ENCODE results near the gene ZNF280B. TPM values are rescaled to one million over a fixed set of nuclear protein-coding genes. Genes with fewer than 3 reads are reported as not detected.

Gene ZNF280B
- total and polyA plus RNA-seq, 2 experiments from 2014 or later: 5.5 to 6.7 TPM

DNA sequence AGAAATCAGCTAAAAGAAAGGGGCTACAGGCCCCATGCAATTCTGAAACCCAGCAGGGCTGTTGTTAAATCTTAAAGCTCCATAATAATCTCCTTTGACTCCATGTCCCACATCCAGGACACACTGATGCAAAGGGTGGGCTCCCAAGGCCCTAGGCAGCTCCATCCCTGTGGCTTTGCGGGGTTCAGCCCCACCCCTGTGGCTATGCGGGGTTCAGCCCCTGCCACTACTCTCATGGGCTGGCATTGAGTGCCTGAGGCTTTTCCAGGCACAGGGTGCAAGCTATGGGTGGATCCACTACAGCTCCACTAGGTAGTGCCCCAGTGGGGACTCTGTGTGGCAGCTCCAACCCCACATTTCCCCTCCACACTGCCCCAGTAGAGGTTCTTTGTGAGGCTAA lies 20.2 kb upstream of the ZNF280B start (continued):
- TF ChIP-seq, protein P1, sequence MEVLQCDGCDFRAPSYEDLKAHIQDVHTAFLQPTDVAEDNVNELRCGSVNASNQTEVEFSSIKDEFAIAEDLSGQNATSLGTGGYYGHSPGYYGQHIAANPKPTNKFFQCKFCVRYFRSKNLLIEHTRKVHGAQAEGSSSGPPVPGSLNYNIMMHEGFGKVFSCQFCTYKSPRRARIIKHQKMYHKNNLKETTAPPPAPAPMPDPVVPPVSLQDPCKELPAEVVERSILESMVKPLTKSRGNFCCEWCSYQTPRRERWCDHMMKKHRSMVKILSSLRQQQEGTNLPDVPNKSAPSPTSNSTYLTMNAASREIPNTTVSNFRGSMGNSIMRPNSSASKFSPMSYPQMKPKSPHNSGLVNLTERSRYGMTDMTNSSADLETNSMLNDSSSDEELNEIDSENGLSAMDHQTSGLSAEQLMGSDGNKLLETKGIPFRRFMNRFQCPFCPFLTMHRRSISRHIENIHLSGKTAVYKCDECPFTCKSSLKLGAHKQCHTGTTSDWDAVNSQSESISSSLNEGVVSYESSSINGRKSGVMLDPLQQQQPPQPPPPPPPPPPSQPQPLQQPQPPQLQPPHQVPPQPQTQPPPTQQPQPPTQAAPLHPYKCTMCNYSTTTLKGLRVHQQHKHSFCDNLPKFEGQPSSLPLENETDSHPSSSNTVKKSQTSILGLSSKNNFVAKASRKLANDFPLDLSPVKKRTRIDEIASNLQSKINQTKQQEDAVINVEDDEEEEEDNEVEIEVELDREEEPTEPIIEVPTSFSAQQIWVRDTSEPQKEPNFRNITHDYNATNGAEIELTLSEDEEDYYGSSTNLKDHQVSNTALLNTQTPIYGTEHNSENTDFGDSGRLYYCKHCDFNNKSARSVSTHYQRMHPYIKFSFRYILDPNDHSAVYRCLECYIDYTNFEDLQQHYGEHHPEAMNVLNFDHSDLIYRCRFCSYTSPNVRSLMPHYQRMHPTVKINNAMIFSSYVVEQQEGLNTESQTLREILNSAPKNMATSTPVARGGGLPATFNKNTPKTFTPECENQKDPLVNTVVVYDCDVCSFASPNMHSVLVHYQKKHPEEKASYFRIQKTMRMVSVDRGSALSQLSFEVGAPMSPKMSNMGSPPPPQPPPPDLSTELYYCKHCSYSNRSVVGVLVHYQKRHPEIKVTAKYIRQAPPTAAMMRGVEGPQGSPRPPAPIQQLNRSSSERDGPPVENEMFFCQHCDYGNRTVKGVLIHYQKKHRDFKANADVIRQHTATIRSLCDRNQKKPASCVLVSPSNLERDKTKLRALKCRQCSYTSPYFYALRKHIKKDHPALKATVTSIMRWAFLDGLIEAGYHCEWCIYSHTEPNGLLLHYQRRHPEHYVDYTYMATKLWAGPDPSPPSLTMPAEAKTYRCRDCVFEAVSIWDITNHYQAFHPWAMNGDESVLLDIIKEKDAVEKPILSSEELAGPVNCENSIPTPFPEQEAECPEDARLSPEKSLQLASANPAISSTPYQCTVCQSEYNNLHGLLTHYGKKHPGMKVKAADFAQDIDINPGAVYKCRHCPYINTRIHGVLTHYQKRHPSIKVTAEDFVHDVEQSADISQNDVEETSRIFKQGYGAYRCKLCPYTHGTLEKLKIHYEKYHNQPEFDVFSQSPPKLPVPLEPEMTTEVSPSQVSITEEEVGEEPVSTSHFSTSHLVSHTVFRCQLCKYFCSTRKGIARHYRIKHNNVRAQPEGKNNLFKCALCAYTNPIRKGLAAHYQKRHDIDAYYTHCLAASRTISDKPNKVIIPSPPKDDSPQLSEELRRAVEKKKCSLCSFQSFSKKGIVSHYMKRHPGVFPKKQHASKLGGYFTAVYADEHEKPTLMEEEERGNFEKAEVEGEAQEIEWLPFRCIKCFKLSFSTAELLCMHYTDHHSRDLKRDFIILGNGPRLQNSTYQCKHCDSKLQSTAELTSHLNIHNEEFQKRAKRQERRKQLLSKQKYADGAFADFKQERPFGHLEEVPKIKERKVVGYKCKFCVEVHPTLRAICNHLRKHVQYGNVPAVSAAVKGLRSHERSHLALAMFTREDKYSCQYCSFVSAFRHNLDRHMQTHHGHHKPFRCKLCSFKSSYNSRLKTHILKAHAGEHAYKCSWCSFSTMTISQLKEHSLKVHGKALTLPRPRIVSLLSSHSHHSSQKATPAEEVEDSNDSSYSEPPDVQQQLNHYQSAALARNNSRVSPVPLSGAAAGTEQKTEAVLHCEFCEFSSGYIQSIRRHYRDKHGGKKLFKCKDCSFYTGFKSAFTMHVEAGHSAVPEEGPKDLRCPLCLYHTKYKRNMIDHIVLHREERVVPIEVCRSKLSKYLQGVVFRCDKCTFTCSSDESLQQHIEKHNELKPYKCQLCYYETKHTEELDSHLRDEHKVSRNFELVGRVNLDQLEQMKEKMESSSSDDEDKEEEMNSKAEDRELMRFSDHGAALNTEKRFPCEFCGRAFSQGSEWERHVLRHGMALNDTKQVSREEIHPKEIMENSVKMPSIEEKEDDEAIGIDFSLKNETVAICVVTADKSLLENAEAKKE (CRISPR knock-in tag; IDR thresholded peaks at IDR 0.05): no peak

DNA sequence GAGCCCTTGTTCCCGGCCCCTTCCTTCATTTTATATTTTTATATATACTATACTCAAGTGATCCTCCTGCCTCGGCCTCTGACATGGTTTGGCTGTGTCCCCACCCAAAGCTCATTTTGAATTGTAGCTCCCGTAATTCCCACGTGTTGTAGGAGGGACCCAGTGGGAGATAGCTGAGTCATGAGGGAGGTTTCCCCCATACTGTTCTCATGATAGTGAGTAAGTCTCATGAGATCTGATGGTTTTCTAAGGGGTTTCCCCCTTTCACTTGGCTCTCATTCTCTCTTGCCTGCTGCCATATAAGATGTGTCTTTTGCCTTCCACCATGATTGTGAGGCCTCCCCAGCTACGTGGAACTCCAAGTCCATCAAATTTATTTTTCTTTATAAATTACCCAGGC lies 18.8 kb upstream of the ZNF280B start:
- H3K27ac Mint-ChIP-seq: no peak overlapping the region
- no peaks in the 10 kb centered on the region for H3K36me3 ChIP-seq (ENCODE audit: insufficient read depth)
- no peak overlapping the region for H3K4me2 ChIP-seq
- H3K36me3 Mint-ChIP-seq (ENCODE audit: low read depth): no peaks in the 10 kb centered on the region
- no peaks in the 10 kb centered on the region for H3K4me1 ChIP-seq (ENCODE audit: insufficient read depth)
- H3K27me3 ChIP-seq (ENCODE audit: insufficient read depth): peaks cover 99% of the 10 kb centered on the region
- peaks cover 3% of the 10 kb centered on the region; the same call in 1 of the 2 replicates for H3K9me2 ChIP-seq (ENCODE audit: insufficient read depth)
- H3K4me3 Mint-ChIP-seq: no peak overlapping the region
- no peaks in the 10 kb centered on the region for H4K20me1 ChIP-seq (replicated peaks; ENCODE audit: insufficient read depth)
- ATAC-seq (no peak), DNase-seq (ENCODE audit: low spot score) (no peak)
- H2AFZ ChIP-seq: no peak overlapping the region
- H3K9me3 Mint-ChIP-seq: peaks cover 5% of the 10 kb centered on the region; the same call in 1 of the 3 replicates
- H3K27me3 Mint-ChIP-seq (ENCODE audit: insufficient read depth, low read depth, poor library complexity): peaks cover 63% of the 10 kb centered on the region
- no peaks in the 10 kb centered on the region for H3K4me1 Mint-ChIP-seq
- no peaks in the 10 kb centered on the region for H3K79me2 ChIP-seq (replicated peaks; ENCODE audit: insufficient read depth)
- no peak overlapping the region for H3K4me3 ChIP-seq
- H3F3A ChIP-seq (replicated peaks; ENCODE audit: low read depth): no peaks in the 10 kb centered on the region
- no peak overlapping the region for H3K27ac ChIP-seq (ENCODE audit: low read depth)
- TF ChIP-seq CREB1 (CRISPR knock-in tag; IDR thresholded peaks at IDR 0.05; ENCODE audit: low read depth) (no peak), STAT1 (IDR thresholded peaks at IDR 0.05; ENCODE audit: unreplicated experiment) (no peak), ZNF114 (CRISPR knock-in tag; IDR thresholded peaks at IDR 0.05) (no peak), NANOG (IDR thresholded peaks at IDR 0.05; ENCODE audit: borderline replicate concordance) (no peak), POLR2AphosphoS5 (IDR thresholded peaks at IDR 0.05; ENCODE audit: low read depth) (no peak), EZH2phosphoT487 (IDR thresholded peaks at IDR 0.05; ENCODE audit: unreplicated experiment) (no peak), EZH2 (IDR thresholded peaks at IDR 0.05; ENCODE audit: low read depth, unreplicated experiment) (no peak)
- TF ChIP-seq, protein P2, sequence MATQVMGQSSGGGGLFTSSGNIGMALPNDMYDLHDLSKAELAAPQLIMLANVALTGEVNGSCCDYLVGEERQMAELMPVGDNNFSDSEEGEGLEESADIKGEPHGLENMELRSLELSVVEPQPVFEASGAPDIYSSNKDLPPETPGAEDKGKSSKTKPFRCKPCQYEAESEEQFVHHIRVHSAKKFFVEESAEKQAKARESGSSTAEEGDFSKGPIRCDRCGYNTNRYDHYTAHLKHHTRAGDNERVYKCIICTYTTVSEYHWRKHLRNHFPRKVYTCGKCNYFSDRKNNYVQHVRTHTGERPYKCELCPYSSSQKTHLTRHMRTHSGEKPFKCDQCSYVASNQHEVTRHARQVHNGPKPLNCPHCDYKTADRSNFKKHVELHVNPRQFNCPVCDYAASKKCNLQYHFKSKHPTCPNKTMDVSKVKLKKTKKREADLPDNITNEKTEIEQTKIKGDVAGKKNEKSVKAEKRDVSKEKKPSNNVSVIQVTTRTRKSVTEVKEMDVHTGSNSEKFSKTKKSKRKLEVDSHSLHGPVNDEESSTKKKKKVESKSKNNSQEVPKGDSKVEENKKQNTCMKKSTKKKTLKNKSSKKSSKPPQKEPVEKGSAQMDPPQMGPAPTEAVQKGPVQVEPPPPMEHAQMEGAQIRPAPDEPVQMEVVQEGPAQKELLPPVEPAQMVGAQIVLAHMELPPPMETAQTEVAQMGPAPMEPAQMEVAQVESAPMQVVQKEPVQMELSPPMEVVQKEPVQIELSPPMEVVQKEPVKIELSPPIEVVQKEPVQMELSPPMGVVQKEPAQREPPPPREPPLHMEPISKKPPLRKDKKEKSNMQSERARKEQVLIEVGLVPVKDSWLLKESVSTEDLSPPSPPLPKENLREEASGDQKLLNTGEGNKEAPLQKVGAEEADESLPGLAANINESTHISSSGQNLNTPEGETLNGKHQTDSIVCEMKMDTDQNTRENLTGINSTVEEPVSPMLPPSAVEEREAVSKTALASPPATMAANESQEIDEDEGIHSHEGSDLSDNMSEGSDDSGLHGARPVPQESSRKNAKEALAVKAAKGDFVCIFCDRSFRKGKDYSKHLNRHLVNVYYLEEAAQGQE (IDR thresholded peaks at IDR 0.05; ENCODE audit: unreplicated experiment): no peak
- TF ChIP-seq, protein P3, sequence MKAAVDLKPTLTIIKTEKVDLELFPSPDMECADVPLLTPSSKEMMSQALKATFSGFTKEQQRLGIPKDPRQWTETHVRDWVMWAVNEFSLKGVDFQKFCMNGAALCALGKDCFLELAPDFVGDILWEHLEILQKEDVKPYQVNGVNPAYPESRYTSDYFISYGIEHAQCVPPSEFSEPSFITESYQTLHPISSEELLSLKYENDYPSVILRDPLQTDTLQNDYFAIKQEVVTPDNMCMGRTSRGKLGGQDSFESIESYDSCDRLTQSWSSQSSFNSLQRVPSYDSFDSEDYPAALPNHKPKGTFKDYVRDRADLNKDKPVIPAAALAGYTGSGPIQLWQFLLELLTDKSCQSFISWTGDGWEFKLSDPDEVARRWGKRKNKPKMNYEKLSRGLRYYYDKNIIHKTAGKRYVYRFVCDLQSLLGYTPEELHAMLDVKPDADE (IDR thresholded peaks at IDR 0.05): no peak
- TF ChIP-seq, protein P4, sequence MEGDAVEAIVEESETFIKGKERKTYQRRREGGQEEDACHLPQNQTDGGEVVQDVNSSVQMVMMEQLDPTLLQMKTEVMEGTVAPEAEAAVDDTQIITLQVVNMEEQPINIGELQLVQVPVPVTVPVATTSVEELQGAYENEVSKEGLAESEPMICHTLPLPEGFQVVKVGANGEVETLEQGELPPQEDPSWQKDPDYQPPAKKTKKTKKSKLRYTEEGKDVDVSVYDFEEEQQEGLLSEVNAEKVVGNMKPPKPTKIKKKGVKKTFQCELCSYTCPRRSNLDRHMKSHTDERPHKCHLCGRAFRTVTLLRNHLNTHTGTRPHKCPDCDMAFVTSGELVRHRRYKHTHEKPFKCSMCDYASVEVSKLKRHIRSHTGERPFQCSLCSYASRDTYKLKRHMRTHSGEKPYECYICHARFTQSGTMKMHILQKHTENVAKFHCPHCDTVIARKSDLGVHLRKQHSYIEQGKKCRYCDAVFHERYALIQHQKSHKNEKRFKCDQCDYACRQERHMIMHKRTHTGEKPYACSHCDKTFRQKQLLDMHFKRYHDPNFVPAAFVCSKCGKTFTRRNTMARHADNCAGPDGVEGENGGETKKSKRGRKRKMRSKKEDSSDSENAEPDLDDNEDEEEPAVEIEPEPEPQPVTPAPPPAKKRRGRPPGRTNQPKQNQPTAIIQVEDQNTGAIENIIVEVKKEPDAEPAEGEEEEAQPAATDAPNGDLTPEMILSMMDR (conservative IDR thresholded peaks at IDR 0.05; ENCODE audit: low read depth in 2 of 2): no peak

All from GM23338 (cell line).